GM19328 (cell line): ENCODE results near the gene PQBP1.
A peak's percentile ranks its signal among the peaks of the same experiment; 100 is the strongest.

ENCODE experiments used
- ATAC-seq: cut with Tn5 transposase; IDR thresholded peaks from one replicate; pipeline ENCODE4 v1.9.1; 2021; ENCODE audit warnings: mild to moderate bottlenecking, moderate library complexity; ENCODE audit not compliant: unreplicated experiment

Gene PQBP1

DNA sequence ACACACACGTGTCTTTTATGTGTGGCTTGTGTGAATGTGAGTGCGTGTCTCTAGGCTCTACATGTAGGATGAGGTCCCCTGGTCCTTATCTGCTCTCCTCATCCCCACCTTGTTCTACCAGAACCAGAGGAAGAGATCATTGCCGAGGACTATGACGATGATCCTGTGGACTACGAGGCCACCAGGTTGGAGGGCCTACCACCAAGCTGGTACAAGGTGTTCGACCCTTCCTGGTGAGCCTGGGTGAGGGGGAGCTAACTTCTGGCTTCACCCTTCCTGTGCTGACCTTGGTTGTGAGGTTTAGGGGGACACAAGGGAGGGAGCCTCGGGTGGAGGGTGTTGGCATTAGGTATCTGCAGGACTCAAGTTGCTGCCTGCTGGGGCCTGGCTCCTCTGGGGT, 3.3 kb downstream of the PQBP1 start:
- ATAC-seq: no peak

- no peak for ATAC-seq
Observed at GRCh38 chrX:48902135-48902534, 4.4 kb downstream of the PQBP1 start.

GRCh38 chrX:48902776-48903175, 5.0 kb downstream of the PQBP1 start:
- ATAC-seq: no peak

GRCh38 chrX:48903290-48903689, 5.6 kb downstream of the PQBP1 start:
- ATAC-seq: no peak

GRCh38 chrX:48904180-48904579, 6.5 kb downstream of the PQBP1 start:
- no peak for ATAC-seq

DNA sequence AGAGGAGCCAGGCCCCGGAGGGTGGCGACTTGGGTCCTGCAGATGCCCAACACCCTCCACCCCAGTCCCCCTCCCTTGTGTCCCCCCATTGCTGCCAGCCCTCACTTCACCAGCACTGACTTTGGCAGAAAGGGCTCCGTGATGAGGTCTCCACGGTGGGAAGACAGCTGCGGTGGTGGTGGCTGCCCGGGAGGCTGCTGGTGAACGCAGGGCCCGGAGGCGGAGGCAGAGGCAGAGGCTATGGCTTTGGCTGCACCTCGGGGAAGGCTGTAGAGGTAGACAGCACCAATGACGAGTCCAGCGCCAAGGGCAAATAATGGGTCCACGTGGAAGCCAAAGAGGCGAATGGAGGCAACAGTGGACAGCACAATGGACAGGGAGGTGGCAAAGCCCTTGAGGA, 6.9 kb downstream of the PQBP1 start:
- ATAC-seq: no peak

GRCh38 chrX:48905090-48905790, 7.5 kb downstream of the PQBP1 start:
- ATAC-seq: no peak

GRCh38 chrX:48908600-48908999, 10.9 kb downstream of the PQBP1 start:
- no peak for ATAC-seq

- ATAC-seq: no peak
Observed at GRCh38 chrX:48909703-48910294, 12.1 kb downstream of the PQBP1 start.

DNA sequence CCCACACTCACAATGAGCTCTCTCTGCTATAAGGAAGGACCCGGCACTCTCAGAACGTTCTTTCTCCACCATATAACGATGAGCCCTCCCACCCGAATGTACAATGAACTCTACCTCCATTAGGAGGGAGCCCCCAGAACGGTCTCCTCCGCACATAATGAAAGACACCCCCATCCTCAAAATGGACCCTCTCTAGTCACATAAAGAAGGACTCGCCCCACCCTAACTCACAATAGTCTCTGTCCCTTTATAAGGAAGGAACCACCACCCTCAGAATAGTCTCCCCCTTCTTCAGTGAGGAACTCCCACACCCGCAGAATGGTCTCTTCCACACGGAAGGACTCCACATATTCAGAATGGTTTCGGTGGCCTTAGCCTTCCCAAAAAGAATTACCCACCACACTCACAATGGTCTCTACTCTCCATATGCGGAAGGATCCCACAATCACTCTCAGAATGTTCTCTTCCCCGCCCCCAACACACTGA, 13.2 kb downstream of the PQBP1 start:
- no peak for ATAC-seq

DNA sequence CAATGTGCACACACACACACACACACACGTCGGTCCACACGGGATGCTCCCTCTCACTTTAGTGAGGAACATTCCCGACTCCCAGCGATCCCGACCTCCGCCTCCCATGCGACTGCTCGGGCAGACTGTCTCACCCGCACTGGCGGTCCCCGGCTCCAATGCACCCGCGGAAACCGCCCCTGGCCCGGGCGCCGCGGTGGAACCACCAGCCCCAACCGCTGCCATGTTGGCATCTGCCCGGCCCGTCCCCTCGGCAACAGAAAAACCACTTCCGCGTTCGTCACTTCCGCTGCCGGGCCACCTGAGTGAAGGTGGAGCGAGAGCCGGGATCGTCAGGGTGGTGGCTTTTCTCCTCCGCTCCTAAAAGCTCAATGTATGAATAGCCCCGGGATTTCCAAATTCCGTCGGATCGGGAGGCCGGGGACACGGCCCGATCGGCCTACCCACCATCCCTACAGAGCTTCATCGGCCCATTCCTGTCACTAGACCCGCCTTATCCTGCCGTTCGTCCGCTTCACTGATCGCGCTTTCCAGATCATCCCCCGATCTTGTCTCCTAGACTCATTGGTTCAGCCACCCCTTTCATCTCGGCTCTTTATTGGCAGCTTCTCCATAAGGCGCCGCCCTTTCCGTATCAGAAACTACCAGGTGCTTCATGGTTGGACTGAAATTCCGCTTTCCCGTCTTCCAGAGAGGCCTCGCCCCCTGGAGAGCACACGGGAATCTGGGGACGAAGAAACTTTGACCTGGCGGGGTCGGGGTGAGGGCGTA, 13.9 kb downstream of the PQBP1 start, which contains the start of gene SLC35A2:
SLC35A2 (minus strand) TSS at position 235 of the 771 bp plus-strand sequence; CDS start at position 225, 10 bp downstream.
- peak; percentile 53 for ATAC-seq

GRCh38 chrX:48913605-48914366, 16.1 kb downstream of the PQBP1 start:
- no peak for ATAC-seq

DNA sequence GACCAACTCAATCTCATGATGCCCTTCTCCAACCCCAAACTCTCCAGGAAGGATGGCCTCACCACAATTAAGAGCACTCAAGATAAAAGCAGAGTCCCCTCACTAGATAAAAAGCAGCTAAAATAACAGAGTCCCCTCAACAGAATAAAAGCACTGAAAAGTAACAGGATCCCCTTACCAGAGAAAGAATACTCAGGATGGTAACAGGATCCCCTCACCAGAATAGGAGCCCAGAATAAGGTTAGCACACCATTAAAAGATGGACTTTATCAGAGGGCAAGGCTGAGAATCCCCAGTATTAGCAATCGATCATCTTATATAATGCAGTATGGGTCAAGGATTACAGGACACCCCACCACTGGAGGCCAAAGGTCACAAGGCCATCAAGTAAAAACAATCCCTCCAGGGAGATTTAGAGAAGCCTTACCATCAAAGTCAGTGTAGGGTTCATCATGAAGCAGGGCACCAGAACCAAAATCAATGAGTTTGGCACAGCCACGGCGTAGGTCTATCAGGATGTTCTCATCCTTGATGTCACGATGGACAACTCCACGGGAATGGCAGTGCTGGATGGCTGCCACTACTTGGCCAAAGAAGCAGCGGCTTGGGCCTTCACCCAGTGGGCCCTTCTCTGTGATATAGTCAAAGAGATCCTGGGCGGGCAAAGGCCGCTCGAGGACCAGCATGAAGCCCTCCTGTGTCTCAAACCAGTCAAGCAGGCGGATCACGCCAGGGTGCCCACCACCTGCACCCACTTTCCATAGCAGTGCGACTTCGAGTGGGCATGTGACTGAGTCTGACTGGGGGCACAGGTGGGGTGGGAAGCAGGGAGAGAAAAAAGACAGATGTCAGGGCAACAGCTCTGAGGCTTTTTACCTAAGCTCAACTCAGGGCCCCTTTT, 17.1 kb downstream of the PQBP1 start:
- no peak for ATAC-seq

DNA sequence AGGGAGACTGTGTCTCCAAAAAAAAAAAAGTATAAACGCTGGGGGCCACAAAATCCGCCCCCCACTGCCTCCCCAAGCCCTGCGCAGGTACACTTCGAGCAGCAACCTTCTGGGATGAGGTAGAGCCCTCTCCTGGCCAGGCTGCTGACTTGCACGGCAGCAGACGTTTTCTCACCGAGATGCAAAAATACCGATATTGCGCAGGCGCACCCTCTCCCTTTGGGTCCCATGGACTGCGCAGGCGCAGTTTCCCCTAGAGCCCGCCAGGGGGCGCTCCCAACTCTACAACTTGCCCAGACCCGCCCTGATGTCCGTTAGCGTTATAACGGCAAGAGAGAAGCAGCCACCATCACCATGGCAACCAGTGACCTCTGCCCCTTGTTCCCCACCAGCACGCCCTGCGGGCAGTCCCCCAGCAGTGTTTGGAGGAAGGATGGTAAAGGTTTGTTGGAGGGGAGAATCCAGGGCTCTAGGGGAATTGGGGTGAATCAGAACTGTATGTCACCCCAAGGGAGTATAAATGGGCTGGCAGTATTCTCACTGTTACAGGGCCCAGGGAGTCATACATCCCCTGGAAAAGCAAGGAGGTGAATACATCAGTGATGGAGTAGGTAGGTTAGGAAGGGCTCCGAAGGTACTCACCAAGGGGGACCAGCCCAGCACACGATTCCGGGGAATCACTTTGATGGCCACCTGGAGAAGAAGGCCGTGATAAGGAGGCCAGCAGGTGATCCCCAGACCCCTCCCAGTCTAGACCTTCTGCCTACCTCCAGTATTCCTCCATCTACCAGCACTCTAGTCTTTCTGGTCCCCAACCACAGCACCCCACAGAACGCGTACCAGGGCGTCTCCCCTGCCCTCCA, 19.6 kb downstream of the PQBP1 start:
- no peak for ATAC-seq

DNA sequence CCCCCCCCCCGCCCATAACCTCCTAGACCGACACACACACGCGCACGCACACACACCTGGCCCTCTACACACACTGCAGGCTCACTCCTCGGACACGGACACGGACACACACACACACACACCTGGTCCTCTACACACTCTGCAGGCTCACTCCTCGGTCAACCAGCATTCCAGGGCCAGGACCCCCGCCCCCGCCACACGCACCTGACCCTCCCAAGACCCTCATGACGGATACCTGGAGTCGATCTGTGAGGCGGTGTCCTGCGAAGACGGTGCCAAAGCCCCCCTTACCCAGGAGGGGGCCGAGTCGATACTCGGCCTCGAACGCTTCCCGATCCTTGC, 20.5 kb downstream of the PQBP1 start:
- no peak for ATAC-seq

- peak; percentile 76 for ATAC-seq
Observed at GRCh38 chrX:48918643-48919340, 21.1 kb downstream of the PQBP1 start, which contains the start of gene PIM2. Gene PIM2, minus strand, starts transcription at chrX:48919024. Its CDS starts 190 bp downstream, at chrX:48918834.

DNA sequence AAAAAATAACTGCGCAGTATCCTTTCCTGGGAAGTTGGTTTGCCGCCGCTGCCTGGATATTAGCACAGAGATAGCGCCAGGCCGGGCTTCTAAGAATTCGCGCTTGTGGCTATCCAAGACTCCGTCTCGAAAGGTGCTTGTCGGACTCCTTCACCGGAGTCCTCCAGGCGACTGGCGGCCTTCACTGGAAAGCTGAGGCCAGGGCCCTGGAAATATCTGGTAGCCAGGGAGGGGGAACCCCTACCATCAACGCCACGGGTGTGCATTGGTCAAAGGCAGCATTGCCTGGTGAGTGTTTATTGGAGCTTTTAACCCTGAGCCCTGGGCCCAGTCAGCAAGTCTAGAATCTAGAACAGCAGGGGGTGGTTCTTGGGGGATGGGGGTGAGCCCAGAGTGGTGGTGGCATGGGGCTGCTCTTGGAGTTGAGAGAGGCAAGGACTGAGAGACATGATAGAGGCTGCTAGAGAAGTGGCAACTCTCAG, 21.7 kb downstream of the PQBP1 start:
- ATAC-seq: no peak
